HG03060 (cell line): Measurements from ENCODE around the gene FYN.

Source experiments
- ATAC-seq: cut with Tn5 transposase; IDR thresholded peaks from one replicate; pipeline ENCODE4 v1.9.1; 2021; ENCODE audit warnings: low read depth, moderate number of reproducible peaks; ENCODE audit not compliant: unreplicated experiment

FYN gene

DNA sequence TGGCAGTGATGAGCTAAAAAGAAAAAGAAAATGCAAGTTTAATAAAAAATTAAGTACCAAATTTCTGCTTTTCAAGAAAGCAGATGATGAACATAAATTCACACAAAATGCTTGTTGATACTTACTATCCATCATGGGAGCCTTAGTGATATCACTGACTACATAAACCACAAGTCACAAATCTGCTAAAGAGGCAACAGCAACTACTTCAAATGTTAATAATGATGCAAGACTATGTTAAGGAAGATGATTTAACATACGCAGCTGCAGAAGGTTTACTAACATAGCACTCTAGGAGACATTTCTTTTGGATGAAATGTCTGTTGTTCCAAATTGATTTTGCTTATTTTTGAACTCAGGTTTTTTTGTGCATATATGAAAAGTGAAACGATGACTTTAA, 18.6 kb downstream of the FYN start:
- ATAC-seq, result no peak

GRCh38 chr6:111852725-111853124, 20.5 kb downstream of the FYN start:
- ATAC-seq, result no peak

- peak; percentile 37 for ATAC-seq
These were observed 22.8 kb downstream of the FYN start for GRCh38 chr6:111850295-111850937.

- no peak for ATAC-seq
These were observed 24.0 kb downstream of the FYN start for GRCh38 chr6:111849298-111849697.

GRCh38 chr6:111848262-111848812, 24.9 kb downstream of the FYN start:
- ATAC-seq, result no peak

GRCh38 chr6:111846492-111847409, 26.5 kb downstream of the FYN start:
- ATAC-seq, result no peak

DNA sequence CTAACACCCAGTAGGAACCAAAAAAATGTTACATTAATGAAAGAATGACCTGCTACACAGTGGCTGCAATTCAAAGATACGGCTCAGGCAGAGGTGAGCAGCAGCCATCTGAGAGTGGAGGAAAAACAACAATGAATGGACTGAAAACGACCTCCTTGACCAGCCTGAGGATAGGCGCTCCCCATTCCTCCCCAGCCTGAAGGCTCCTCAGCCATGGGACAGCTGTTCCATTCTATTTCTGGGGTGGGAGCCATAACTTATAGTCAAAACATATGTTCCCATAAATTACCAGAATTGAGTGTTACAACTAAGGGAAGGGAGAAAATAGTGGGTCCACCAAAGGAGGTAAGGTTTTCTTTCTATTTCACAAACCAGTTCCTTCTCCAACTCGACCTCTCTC, 27.2 kb downstream of the FYN start:
- ATAC-seq, result no peak

- ATAC-seq, result peak; percentile 31
These were observed 27.8 kb downstream of the FYN start for GRCh38 chr6:111845441-111845871.

DNA sequence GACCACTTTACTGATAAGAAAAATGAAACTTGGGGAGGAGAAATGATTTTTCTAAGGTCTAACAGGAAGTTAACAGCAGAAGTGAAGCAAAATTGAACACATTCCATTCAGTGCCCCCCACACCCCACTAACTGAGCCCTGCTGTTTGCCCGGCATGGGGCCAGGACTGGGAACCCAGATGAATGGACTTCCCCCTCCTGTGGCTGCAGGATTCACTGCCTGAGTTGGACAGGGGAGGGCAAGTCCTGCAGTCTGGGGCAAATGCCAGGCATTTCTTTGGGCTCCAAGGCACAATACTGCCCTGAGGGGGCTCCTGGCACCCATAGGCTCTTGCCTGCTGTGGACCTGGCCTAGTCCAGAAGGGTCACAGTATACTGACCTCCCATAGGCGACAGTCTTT, 28.3 kb downstream of the FYN start:
- ATAC-seq, result no peak

GRCh38 chr6:111844376-111844775, 28.9 kb downstream of the FYN start:
- ATAC-seq, result no peak

GRCh38 chr6:111843347-111844147, 29.7 kb downstream of the FYN start:
- ATAC-seq, result no peak

- no peak for ATAC-seq
These were observed 30.4 kb downstream of the FYN start for GRCh38 chr6:111842891-111843290.

GRCh38 chr6:111842271-111842822, 30.9 kb downstream of the FYN start:
- no peak for ATAC-seq

DNA sequence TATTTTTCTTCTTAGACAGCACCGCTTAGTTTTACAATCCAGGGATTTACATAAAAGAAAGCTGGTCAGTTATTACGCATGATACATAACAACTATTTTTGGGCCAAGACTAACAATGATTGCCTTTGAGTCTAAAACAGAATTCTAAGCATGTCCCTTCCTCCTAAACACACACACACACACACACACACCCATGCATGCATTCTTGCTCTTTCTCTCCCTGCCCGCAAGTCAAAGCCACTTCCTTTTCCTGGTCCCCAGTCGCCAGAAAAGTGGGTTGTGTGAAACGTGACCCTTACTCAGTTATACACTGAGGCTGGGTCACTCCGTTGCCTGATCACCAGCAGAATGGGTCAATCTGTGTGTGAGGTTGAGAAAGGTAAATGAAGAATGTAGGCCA, 31.4 kb downstream of the FYN start:
- ATAC-seq, result no peak

GRCh38 chr6:111840803-111841202, 32.4 kb downstream of the FYN start:
- ATAC-seq, result no peak

DNA sequence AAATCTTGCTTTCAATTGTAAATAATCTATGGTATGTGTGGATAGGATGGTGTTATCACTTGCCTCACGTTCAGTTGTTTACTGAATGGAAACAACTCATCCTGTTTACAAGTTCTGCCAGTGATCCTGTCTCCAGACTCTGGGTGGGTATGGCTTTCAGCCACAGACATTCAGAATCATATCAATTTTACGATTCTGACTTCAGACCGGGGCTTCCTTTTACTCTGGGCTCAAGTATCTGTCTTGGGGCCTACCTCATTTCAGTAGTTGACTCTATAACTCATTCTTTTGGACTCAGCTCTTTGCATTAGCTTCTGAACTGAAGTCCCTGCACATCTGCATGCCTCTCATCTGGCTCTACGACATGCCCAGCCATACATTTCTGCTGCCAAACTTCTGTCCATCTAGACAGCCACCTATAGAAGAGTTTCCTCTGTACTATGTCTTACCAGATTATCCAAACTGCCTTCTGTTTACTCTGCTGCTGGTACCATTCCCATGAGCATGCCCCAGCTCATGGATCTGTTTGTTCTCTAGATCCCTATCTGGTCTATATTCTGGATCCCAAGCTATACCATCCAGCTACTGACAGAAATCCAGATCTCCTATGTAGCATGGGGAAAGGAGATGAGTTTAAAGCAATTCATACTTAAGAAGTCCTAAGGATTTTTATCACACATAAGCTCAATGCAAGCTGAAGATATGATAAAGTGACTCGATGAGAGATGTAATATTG, 34.3 kb downstream of the FYN start:
- no peak for ATAC-seq

DNA sequence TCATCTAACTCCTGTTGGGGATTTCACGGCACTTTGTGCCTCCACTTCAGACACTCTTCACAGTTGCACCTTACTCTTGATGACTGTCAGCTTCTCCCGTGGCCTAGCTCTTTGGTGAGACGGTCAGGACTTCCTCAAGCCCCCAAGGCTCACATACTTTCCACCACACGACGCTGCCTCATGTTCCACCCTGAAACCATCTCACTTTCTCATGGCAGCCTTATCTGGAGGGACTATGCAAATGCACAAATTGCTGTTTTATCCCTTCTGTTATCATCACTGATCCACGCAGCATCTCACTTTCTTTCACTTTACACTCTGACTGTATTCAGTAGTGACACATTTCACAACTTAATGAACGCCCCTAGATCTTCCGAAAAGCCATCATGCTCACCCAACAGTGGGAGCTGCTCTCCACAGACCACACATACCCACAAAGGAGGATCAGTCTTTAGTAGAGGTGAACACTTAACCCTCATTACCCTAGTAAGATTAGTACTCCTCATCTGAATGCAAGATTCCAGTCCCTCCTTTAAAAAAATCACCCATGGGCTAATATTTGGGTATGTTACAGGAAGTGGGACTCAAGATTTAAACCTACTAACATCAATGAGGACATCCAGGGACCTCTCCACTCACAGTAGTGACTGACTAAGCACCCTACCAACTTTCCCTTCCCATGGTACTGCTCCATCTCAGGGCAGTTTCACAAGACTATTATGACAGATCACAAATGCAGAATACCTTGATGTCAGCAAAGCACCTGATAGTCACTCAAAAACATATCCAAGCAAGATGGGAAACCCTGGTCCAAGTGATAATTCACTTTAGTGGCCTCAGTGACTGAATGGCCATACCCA, 35.4 kb downstream of the FYN start:
- ATAC-seq, result peak; percentile 51

DNA sequence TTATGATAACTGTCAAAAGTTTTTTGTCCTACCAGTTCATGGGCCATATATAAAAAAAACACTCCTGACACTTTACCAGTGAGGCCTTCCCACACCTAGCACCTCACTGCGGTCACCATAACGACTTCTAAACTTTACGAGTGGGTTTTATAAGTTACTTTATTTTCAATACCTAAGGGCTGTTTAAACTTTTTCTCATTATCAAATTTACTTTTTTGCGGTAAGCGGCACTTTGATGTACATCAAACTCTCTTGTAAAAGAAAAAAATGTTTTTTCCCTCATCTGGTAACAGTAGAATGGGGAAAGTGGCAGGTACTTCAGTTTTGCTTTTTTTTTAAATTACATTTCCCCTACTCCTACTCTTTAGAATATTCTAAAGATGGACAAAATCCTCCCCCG, 36.2 kb downstream of the FYN start:
- ATAC-seq, result no peak

DNA sequence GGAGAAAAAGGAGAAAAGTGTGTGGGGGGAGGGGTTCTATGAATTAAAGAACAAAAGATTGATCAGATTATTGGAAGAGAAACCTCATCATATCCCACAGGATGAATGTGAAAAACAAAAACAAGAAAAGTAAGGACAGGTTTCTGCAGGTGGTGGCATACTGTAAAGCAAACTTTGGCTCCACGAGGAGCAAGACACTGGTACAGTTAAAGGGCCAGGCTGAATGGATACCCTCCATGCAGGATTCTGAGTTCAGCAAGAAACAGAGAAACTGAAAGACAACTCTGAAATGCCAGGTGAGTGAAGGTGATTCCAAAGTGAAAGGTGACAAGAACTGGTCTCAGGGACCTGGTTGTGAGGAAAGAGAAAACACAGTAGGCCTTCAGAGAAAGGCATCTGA, 37.4 kb downstream of the FYN start:
- no peak for ATAC-seq
